Stimulated activated CD8-positive, alpha-beta memory T cell treated with anti-CD3 and anti-CD28 coated beads, Interleukin-12 subunit alpha, Interleukin-12 subunit beta, amount 100 ng/mL, for 1 hour (primary cell): ENCODE measurements around the gene GRM2.
"Not testable (repeated sequence)": the region's sequence is repeated elsewhere in the genome, so short reads cannot be mapped to it uniquely, and the experiment has no call there.

Experiments used
- DNase-seq: peaks from one replicate; pipeline ENCODE4 v3.0.0-alpha.2; 2020; ENCODE audit warnings: low read depth

The GRM2 gene

GRCh38 chr3:51722362-51722761 is 15.5 kb downstream of the GRM2 start:
- no peak for DNase-seq

- no peak for DNase-seq
These were observed 20.6 kb downstream of the GRM2 start for GRCh38 chr3:51727500-51727899.

- DNase-seq, result no peak
These were observed 22.3 kb downstream of the GRM2 start for GRCh38 chr3:51729042-51729633.

- no peak for DNase-seq
These were observed 27.1 kb downstream of the GRM2 start for GRCh38 chr3:51733859-51734571.

GRCh38 chr3:51734572-51734907 is 27.7 kb downstream of the GRM2 start:
- no peak for DNase-seq

- no peak for DNase-seq
These were observed 28.2 kb downstream of the GRM2 start for GRCh38 chr3:51735039-51735438.

GRCh38 chr3:51735950-51736349 is 29.1 kb downstream of the GRM2 start:
- DNase-seq, result no peak

- no peak for DNase-seq
These were observed 32.2 kb downstream of the GRM2 start for GRCh38 chr3:51739110-51739509.

- not testable (repeated sequence) for DNase-seq
These were observed 35.5 kb downstream of the GRM2 start for GRCh38 chr3:51742320-51742719.

- DNase-seq, result not testable (repeated sequence)
These were observed 36.1 kb downstream of the GRM2 start for GRCh38 chr3:51742978-51743377.

- no peak for DNase-seq
These were observed 41.0 kb downstream of the GRM2 start for GRCh38 chr3:51747840-51748239.

GRCh38 chr3:51748327-51748726 is 41.5 kb downstream of the GRM2 start:
- no peak for DNase-seq

GRCh38 chr3:51750878-51751277 is 44.0 kb downstream of the GRM2 start:
- no peak for DNase-seq

GRCh38 chr3:51751287-51751686 is 44.4 kb downstream of the GRM2 start:
- no peak for DNase-seq

GRCh38 chr3:51753763-51754750 is 47.2 kb downstream of the GRM2 start:
- DNase-seq, result not testable (repeated sequence)

GRCh38 chr3:51759203-51759602 is 52.3 kb downstream of the GRM2 start:
- DNase-seq, result no peak
